Suprapubic skin (tissue), 4 donors: ENCODE results near the gene IFNG-AS1. TPM values are rescaled to one million over a fixed set of nuclear protein-coding genes. Genes with fewer than 3 reads are reported as not detected.

ENCODE experiments used
- DNase-seq, 2 donors: peaks; one replicate each; pipeline ENCODE4 v3.0.0-alpha.2; 2019; ENCODE audit warnings: low spot score in 2 of 2
- H3K27ac ChIP-seq: fragments of 200-600 bp; sonication (generic); one replicate; pipeline ENCODE4 v1.5.1; 2019
- H3K27me3 ChIP-seq: fragments of 200-600 bp; sonication (generic); one replicate; pipeline ENCODE4 v1.5.1; 2019
- H3K36me3 ChIP-seq: fragments of 200-600 bp; sonication (generic); one replicate; pipeline ENCODE4 v1.5.1; 2019
- H3K4me1 ChIP-seq: fragments of 200-600 bp; sonication (generic); one replicate; pipeline ENCODE4 v1.5.1; 2019
- H3K4me3 ChIP-seq: fragments of 200-600 bp; sonication (generic); one replicate; pipeline ENCODE4 v1.5.1; 2019; ENCODE audit warnings: mild to moderate bottlenecking
- H3K9me3 ChIP-seq: fragments of 200-600 bp; sonication (generic); one replicate; pipeline ENCODE4 v1.5.1; 2019
- CTCF ChIP-seq, 2 donors: fragments of 200-600 bp in 1 of 2; fragments of 450-650 bp in 1 of 2; sonication (generic) in 1 of 2; IDR thresholded peaks; one replicate each; pipeline ENCODE4 v1.5.1; 2016 to 2019; ENCODE audit warnings: antibody characterized with exemption in 2 of 2, mild to moderate bottlenecking in 1 of 2, moderate library complexity in 1 of 2
- EP300 ChIP-seq: sonication (generic); formaldehyde crosslinking; IDR thresholded peaks from one replicate; pipeline ENCODE4 v1.6.1; 2017; ENCODE audit warnings: antibody characterized with exemption
- POLR2A ChIP-seq, 2 donors: fragments of 450-650 bp; IDR thresholded peaks; one replicate each; pipeline ENCODE4 v1.6.1; 2017; ENCODE audit warnings: antibody characterized with exemption in 2 of 2, mild to moderate bottlenecking in 2 of 2, moderate library complexity in 2 of 2
- POLR2AphosphoS5 ChIP-seq, 3 donors: sonication (generic); formaldehyde crosslinking; IDR thresholded peaks; one replicate each; pipeline ENCODE4 v1.6.1; 2017; ENCODE audit warnings: antibody characterized with exemption in 3 of 3
- WGBS: methylation state at CpG from one replicate; pipeline ENCODE4 v1.1.5; 2018; 5-methylcytosine and 5-hydroxymethylcytosine counted together
- total RNA-seq, 4 donors: library from RNA; depleted of rRNA; stranded (reverse); fragments of >200 nt; gene quantifications; one replicate each; pipeline ENCODE4 v1.1.0, GENCODE V29; 2016

Gene IFNG-AS1
- total RNA-seq, 4 donors from 2014 or later, result not detected

- Histone ChIP-seq H3K4me1 (no peaks in the 10 kb centered on the region), H3K27ac (no peak overlapping the region), H3K27me3 (no peaks in the 10 kb centered on the region), H3K4me3 (no peak overlapping the region), H3K9me3 (no peaks in the 10 kb centered on the region), H3K36me3 (no peaks in the 10 kb centered on the region)
- 48% methylated on average over 2 of the region's 2 CpGs for WGBS
- no peak for DNase-seq
- TF ChIP-seq EP300, result no peak
- no peak for TF ChIP-seq POLR2AphosphoS5 (IDR thresholded peaks at IDR 0.05)
- TF ChIP-seq POLR2A (IDR thresholded peaks at IDR 0.05), result no peak
- no peak for TF ChIP-seq CTCF (IDR thresholded peaks at IDR 0.05)
Measured at GRCh38 chr12:67968321-67968720, 20.9 kb upstream of the IFNG-AS1 start.

- Histone ChIP-seq H3K27ac (no peak overlapping the region), H3K4me1 (no peaks in the 10 kb centered on the region), H3K4me3 (no peak overlapping the region), H3K36me3 (no peaks in the 10 kb centered on the region), H3K27me3 (no peaks in the 10 kb centered on the region), H3K9me3 (no peaks in the 10 kb centered on the region)
- DNase-seq, result no peak
- no peak for TF ChIP-seq POLR2A (IDR thresholded peaks at IDR 0.05)
- WGBS, result 58% methylated on average over 4 of the region's 4 CpGs
Measured at GRCh38 chr12:67968725-67969124, 20.5 kb upstream of the IFNG-AS1 start.

- Histone ChIP-seq H3K27me3 (no peaks in the 10 kb centered on the region), H3K4me1 (no peaks in the 10 kb centered on the region), H3K4me3 (no peak overlapping the region), H3K9me3 (no peaks in the 10 kb centered on the region), H3K36me3 (no peaks in the 10 kb centered on the region), H3K27ac (no peak overlapping the region)
- no peak for TF ChIP-seq CTCF (IDR thresholded peaks at IDR 0.05)
- TF ChIP-seq POLR2A (IDR thresholded peaks at IDR 0.05), result no peak
- TF ChIP-seq EP300, result no peak
- TF ChIP-seq POLR2AphosphoS5 (IDR thresholded peaks at IDR 0.05), result no peak
- WGBS, result 69% methylated on average over 4 of the region's 4 CpGs
- DNase-seq, result no peak
Measured at GRCh38 chr12:67969134-67969802, 20.0 kb upstream of the IFNG-AS1 start.

- no peaks in the 10 kb centered on the region for H3K36me3 ChIP-seq
- no peak overlapping the region for H3K4me3 ChIP-seq
- H3K27me3 ChIP-seq, result no peaks in the 10 kb centered on the region
- 84% methylated on average over 1 of the region's 1 CpG for WGBS
- H3K9me3 ChIP-seq, result no peaks in the 10 kb centered on the region
- H3K27ac ChIP-seq, result no peak overlapping the region
- TF ChIP-seq CTCF (IDR thresholded peaks at IDR 0.05), result no peak
- no peak for TF ChIP-seq POLR2A (IDR thresholded peaks at IDR 0.05)
- no peak for TF ChIP-seq POLR2AphosphoS5 (IDR thresholded peaks at IDR 0.05)
- no peak for TF ChIP-seq EP300
- H3K4me1 ChIP-seq, result no peaks in the 10 kb centered on the region
- no peak for DNase-seq
Measured at GRCh38 chr12:67977668-67978067, 11.6 kb upstream of the IFNG-AS1 start.

- H3K27ac ChIP-seq, result no peak overlapping the region
- H3K4me3 ChIP-seq, result no peak overlapping the region
- H3K9me3 ChIP-seq, result no peaks in the 10 kb centered on the region
- whole genome bisulfite sequencing, result 90% methylated on average over 1 of the region's 1 CpG
- TF ChIP-seq POLR2AphosphoS5 (IDR thresholded peaks at IDR 0.05), result no peak
- no peak for TF ChIP-seq CTCF (IDR thresholded peaks at IDR 0.05)
- TF ChIP-seq POLR2A (IDR thresholded peaks at IDR 0.05), result no peak
- no peak for TF ChIP-seq EP300
- H3K36me3 ChIP-seq, result no peaks in the 10 kb centered on the region
- H3K4me1 ChIP-seq, result no peaks in the 10 kb centered on the region
- H3K27me3 ChIP-seq, result no peaks in the 10 kb centered on the region
- no peak for DNase-seq
Measured at GRCh38 chr12:67980391-67980790, 8.9 kb upstream of the IFNG-AS1 start.
